Cardiac fibroblast (primary cell): ENCODE data around the gene MMP2.
A peak's percentile ranks its signal among the peaks of the same experiment; 100 is the strongest.

Experiments used
- DNase-seq, 2 donors: peaks; one replicate each; pipeline versions ENCODE4 v3.0.0 to v3.0.0-alpha.2; 2010; ENCODE audit warnings: low read depth in 2 of 2
- H3K4me3 ChIP-seq, 2 donors: replicated peaks in 1 of 2; 1 replicate in 1 of 2; 2 replicates in 1 of 2; pipeline ENCODE4 v1.5.1; 2011; ENCODE audit warnings: low read depth in 2 of 2, low read length in 2 of 2, mild to moderate bottlenecking in 2 of 2, moderate library complexity in 1 of 2
- CTCF ChIP-seq: IDR thresholded peaks from one replicate; pipeline ENCODE4 v1.5.1; 2011; ENCODE audit warnings: low read depth, mild to moderate bottlenecking, low read length, inconsistent platforms

Gene MMP2

DNA sequence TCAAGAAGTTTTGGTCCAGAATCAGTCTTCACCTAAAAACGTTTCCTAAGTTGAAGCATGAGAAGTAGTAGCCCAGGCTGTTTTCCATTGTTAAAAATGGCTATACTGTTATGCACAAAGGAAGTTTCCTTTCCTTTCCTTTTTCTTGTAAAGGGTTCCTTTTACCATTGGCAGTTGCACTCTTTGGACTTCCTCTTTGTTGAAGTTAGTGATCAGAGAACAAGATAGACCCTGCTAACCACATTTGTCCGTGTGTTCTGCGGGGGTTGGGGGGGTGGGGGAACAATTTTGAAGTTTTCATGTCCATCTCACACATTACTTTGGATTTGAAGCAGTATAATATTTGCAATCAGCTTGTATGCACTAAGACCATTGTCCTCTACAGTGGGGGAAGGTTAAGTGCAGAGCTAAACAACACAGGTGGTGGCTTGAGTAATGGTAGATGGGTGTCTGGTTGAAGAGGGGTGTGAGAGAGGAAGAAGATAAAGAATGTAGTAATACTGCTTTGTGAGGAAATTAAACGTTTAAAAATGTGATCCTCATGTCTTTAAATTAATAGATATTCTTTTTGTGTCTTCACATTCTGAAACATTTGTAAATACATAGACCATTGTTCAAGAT is 31.3 kb downstream of the MMP2 start:
- TF ChIP-seq CTCF, result no peak
- DNase-seq, result no peak
- peak overlapping the region in 1 of 2 donors; percentile 72 for H3K4me3 ChIP-seq

DNA sequence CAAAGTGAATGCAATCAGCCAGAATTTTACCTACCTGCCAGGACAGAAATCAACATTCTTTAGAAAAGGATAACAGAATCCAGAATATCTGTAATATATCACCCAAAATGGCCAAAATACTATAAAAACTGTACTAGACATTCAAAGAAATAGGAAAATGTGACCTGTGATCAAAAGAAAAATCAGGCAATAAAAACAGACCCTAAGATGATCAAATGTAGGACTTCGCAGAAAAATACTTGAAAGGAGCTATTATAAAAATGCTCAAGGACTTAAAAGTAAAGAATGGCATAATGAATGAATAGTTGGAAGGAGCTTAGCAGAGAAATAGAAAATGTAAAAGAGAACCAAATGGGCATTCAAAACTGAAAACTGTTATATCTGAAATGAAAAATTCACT is 33.9 kb downstream of the MMP2 start:
- no peak for TF ChIP-seq CTCF
- no peak for DNase-seq
- no peak overlapping the region for H3K4me3 ChIP-seq

DNA sequence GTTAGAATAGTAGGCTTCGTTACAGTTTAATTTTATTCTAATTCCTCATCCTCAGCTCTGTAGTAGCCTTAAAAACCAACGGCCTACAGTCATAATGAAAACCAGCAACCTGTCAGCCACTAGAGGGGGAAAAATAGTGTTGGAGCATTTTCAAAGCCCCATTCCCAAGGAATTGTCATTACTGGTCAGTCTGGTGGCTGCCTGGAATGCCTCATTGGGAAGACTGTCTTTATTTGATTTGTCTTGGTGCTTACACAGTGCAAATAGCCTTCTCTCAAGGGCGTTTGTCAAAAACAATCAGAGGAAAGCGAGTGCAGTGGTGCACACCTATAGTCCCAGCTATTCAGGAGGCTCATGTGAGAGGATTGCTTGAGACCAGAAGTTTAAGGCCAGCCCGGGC is 34.6 kb downstream of the MMP2 start:
- no peak overlapping the region for H3K4me3 ChIP-seq
- TF ChIP-seq CTCF, result peak; percentile 14
- no peak for DNase-seq

GRCh38 chr16:55515111-55515510 is 36.1 kb downstream of the MMP2 start:
- no peak overlapping the region for H3K4me3 ChIP-seq
- peak in 1 of 2 donors; percentile 37 for DNase-seq
- no peak for TF ChIP-seq CTCF

DNA sequence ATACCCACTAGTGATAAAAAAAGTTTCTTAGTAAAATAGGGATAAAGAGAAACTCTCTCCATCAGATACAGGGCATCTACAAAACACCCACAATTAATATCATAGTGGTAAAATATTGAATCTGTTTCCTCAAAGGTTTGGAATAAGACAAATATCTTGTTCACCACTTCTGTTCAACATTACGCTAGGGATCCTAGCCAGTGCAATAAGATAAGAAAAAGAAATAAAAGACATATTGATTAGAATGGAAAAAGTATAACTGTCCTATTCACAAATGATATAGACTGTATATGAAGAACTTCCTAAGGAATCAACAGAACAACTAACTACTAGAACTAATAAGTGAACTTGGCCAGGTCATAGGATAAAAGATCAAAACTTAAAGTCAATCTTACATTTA is 42.8 kb downstream of the MMP2 start:
- no peak for DNase-seq
- H3K4me3 ChIP-seq, result no peak overlapping the region
- no peak for TF ChIP-seq CTCF

GRCh38 chr16:55526441-55526840 is 47.4 kb downstream of the MMP2 start:
- peak; percentile 67 to 85 for DNase-seq
- TF ChIP-seq CTCF, result no peak
- H3K4me3 ChIP-seq, result no peak overlapping the region

- no peak for TF ChIP-seq CTCF
- H3K4me3 ChIP-seq, result no peak overlapping the region
- DNase-seq, result no peak
These were observed 48.9 kb downstream of the MMP2 start for GRCh38 chr16:55527885-55528284.
